Uterus (tissue), 4 donors: ENCODE results near the gene C1orf21. TPM values are rescaled to one million over a fixed set of nuclear protein-coding genes. Genes with fewer than 3 reads are reported as not detected.

Experiments used
- DNase-seq, 2 donors: peaks; one replicate each; pipeline ENCODE4 v3.0.0-alpha.2; 2019 to 2020
- H3K27ac ChIP-seq, 2 donors: fragments of 200-600 bp; sonication (generic); 1 replicate in 1 of 2; 2 replicates in 1 of 2; pipeline ENCODE4 v1.5.1; 2016 to 2018
- H3K27me3 ChIP-seq, 2 donors: fragments of 200-600 bp; sonication (generic); one replicate each; pipeline ENCODE4 v1.5.1; 2018 to 2019; ENCODE audit warnings: control low read depth in 1 of 2
- H3K36me3 ChIP-seq, 2 donors: fragments of 200-600 bp; sonication (generic); one replicate each; pipeline ENCODE4 v1.5.1; 2019; ENCODE audit warnings: control low read depth in 1 of 2
- H3K4me1 ChIP-seq, 2 donors: fragments of 200-600 bp; sonication (generic); one replicate each; pipeline ENCODE4 v1.5.1; 2018 to 2019; ENCODE audit warnings: control low read depth in 1 of 2
- H3K4me3 ChIP-seq, 2 donors: fragments of 200-600 bp; sonication (generic); 1 replicate in 1 of 2; 2 replicates in 1 of 2; pipeline ENCODE4 v1.5.1; 2018 to 2019; ENCODE audit warnings: mild to moderate bottlenecking in 1 of 2
- H3K9me3 ChIP-seq, 2 donors: fragments of 200-600 bp; sonication (generic); one replicate each; pipeline ENCODE4 v1.5.1; 2019; ENCODE audit warnings: control low read depth in 1 of 2
- POLR2A ChIP-seq, 2 donors: fragments of 450-650 bp; IDR thresholded peaks; one replicate each; pipeline ENCODE4 v1.6.1; 2016; ENCODE audit warnings: antibody characterized with exemption in 2 of 2, mild to moderate bottlenecking in 1 of 2, moderate library complexity in 1 of 2
- intact Hi-C: fragments of 100-400 bp; cut with DNase I; formaldehyde crosslinking; loops from one replicate; pipeline ENCODE4 v1.15.1; 2023; ENCODE audit warnings: low total_unique reads
- total RNA-seq, 4 donors: library from RNA; depleted of rRNA in 3 of 4; stranded (reverse); fragments of >200 nt in 3 of 4; gene quantifications; one replicate each; pipeline versions ENCODE4 v1.1.0 to v1.2.4, GENCODE V29; 2014 to 2023
- TF ChIP-seq, protein P1 (sequence below), 4 experiments: fragments of 200-600 bp in 2 of 4; fragments of 450-650 bp in 2 of 4; sonication (generic) in 2 of 4; IDR thresholded peaks; one replicate each; pipeline ENCODE4 v1.5.1; 2016 to 2019; ENCODE audit warnings: antibody characterized with exemption in 4 of 4, mild to moderate bottlenecking in 2 of 4, moderate library complexity in 1 of 4
- donor health status: DM: yes; HTN: yes; CAD: no.

C1orf21 gene
- total RNA-seq, 4 donors from 2014 or later: 15.0 to 71.0 (median 44.5) TPM

GRCh38 chr1:184445997-184446396, 59.2 kb downstream of the C1orf21 start:
- DNase-seq: no peak
- intact Hi-C loops: no loop called here
- H3K9me3 ChIP-seq: no peaks in the 10 kb centered on the region
- H3K27me3 ChIP-seq: no peaks in the 10 kb centered on the region
- no peak for TF ChIP-seq POLR2A (IDR thresholded peaks at IDR 0.05)
- TF ChIP-seq, protein P1, sequence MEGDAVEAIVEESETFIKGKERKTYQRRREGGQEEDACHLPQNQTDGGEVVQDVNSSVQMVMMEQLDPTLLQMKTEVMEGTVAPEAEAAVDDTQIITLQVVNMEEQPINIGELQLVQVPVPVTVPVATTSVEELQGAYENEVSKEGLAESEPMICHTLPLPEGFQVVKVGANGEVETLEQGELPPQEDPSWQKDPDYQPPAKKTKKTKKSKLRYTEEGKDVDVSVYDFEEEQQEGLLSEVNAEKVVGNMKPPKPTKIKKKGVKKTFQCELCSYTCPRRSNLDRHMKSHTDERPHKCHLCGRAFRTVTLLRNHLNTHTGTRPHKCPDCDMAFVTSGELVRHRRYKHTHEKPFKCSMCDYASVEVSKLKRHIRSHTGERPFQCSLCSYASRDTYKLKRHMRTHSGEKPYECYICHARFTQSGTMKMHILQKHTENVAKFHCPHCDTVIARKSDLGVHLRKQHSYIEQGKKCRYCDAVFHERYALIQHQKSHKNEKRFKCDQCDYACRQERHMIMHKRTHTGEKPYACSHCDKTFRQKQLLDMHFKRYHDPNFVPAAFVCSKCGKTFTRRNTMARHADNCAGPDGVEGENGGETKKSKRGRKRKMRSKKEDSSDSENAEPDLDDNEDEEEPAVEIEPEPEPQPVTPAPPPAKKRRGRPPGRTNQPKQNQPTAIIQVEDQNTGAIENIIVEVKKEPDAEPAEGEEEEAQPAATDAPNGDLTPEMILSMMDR (IDR thresholded peaks at IDR 0.05): no peak
- peaks cover 6 to 7% of the 10 kb centered on the region in 2 donors for H3K4me1 ChIP-seq
- no peak overlapping the region for H3K4me3 ChIP-seq
- H3K27ac ChIP-seq: no peak overlapping the region
- H3K36me3 ChIP-seq: no peaks in the 10 kb centered on the region

GRCh38 chr1:184447651-184448185, 60.9 kb downstream of the C1orf21 start:
- Histone ChIP-seq H3K4me1 (peaks cover 6 to 7% of the 10 kb centered on the region in 2 donors), H3K36me3 (no peaks in the 10 kb centered on the region), H3K4me3 (no peak overlapping the region), H3K9me3 (no peaks in the 10 kb centered on the region), H3K27ac (no peak overlapping the region), H3K27me3 (no peaks in the 10 kb centered on the region)
- TF ChIP-seq, protein P1 (IDR thresholded peaks at IDR 0.05): no peak
- no peak for TF ChIP-seq POLR2A (IDR thresholded peaks at IDR 0.05)
- intact Hi-C loops: no loop called here
- DNase-seq: no peak

DNA sequence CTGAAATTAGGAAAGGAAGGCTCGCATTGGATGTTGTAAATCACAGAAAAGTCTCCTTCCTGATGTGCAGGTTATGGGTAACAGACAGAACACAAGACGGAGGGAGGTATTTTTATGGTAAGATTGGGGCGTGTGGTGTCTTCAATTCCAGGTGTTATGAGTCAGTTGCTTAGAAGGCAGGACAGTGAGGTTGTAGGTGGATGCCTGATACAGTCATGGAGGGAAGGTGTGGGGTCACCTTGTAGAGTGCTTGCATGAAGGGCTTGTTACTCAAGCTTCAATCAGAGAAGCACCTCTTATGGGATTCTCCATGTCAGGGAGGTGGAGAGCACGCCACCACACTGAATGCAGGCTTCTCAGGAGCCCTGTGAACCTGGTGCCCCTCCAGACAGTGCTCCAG, 63.1 kb downstream of the C1orf21 start:
- DNase-seq: no peak
- Histone ChIP-seq H3K4me3 (no peak overlapping the region), H3K4me1 (no peaks in the 10 kb centered on the region), H3K9me3 (no peaks in the 10 kb centered on the region), H3K27me3 (no peaks in the 10 kb centered on the region), H3K27ac (no peak overlapping the region), H3K36me3 (no peaks in the 10 kb centered on the region)
- TF ChIP-seq, protein P1 (IDR thresholded peaks at IDR 0.05): no peak
- no peak for TF ChIP-seq POLR2A (IDR thresholded peaks at IDR 0.05)
- intact Hi-C loops: no loop called here

DNA sequence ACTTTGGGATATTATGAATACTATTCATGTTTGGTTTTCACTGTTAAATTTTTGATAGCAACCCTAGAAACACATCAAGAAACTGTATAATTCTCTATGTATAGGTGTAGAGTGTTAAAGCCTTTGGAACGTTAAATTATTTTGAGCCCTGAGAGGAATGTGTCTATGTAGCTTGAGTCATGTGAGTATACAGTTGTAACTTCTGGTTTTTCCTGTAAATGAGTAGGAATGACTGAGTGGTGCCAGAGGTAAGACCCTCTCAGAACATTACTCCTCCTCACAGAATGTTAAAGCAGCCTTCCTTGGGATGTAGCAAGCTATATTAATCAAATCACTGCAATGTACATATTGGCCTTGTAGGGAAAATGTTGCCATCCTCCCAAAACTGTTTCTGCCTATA, 69.0 kb downstream of the C1orf21 start:
- Histone ChIP-seq H3K9me3 (no peaks in the 10 kb centered on the region), H3K36me3 (no peaks in the 10 kb centered on the region), H3K27me3 (no peaks in the 10 kb centered on the region), H3K4me3 (no peak overlapping the region), H3K4me1 (peaks cover 0 to 6% of the 10 kb centered on the region in 2 donors), H3K27ac (no peak overlapping the region)
- intact Hi-C loops: no loop called here
- TF ChIP-seq, protein P1 (IDR thresholded peaks at IDR 0.05): no peak
- TF ChIP-seq POLR2A (IDR thresholded peaks at IDR 0.05): no peak
- no peak for DNase-seq

- no peak overlapping the region for H3K4me3 ChIP-seq
- H3K27ac ChIP-seq: no peak overlapping the region
- no peak for TF ChIP-seq POLR2A (IDR thresholded peaks at IDR 0.05)
- TF ChIP-seq, protein P1 (IDR thresholded peaks at IDR 0.05): no peak
- H3K27me3 ChIP-seq: no peaks in the 10 kb centered on the region
- intact Hi-C loops: no loop called here
- no peaks in the 10 kb centered on the region for H3K36me3 ChIP-seq
- H3K9me3 ChIP-seq: no peaks in the 10 kb centered on the region
- peaks cover 0 to 6% of the 10 kb centered on the region in 2 donors for H3K4me1 ChIP-seq
- DNase-seq: no peak
Observed at GRCh38 chr1:184456189-184456588, 69.4 kb downstream of the C1orf21 start.
